K562 (cell line): ENCODE data around the gene TRIM26. TPM values are rescaled to one million over a fixed set of nuclear protein-coding genes. Genes with fewer than 3 reads are reported as not detected.
A peak's percentile ranks its signal among the peaks of the same experiment; 100 is the strongest.

ENCODE experiments used
- ARID1B ChIP-seq: fragments of 450-650 bp; IDR thresholded peaks from 2 replicates; pipeline ENCODE4 v1.6.1; 2016; ENCODE audit warnings: antibody characterized with exemption, mild to moderate bottlenecking, inconsistent platforms
- BHLHE40 ChIP-seq: IDR thresholded peaks from 2 replicates; pipeline ENCODE4 v1.6.1; 2011; ENCODE audit warnings: low read length, improper control_type of control experiment
- CHD7 ChIP-seq: fragments of 200-600 bp; sonication (generic); IDR thresholded peaks from one replicate; pipeline ENCODE4 v1.6.1; 2012; ENCODE audit warnings: mild to moderate bottlenecking, low read depth, low read length, inconsistent platforms
- KDM2B ChIP-seq: fragments of 250-450 bp; sonication (Bioruptor Pico); IDR thresholded peaks from 2 replicates; pipeline ENCODE4 v1.8.0; 2021; ENCODE audit warnings: mild to moderate bottlenecking, moderate library complexity
- PKNOX1 ChIP-seq: fragments of 450-650 bp; IDR thresholded peaks from 2 replicates; pipeline ENCODE4 v1.6.1; 2016
- ZFP36 ChIP-seq: fragments of 150-350 bp; IDR thresholded peaks from 2 replicates; pipeline ENCODE4 v1.6.1; 2018; ENCODE audit warnings: low read length, low read depth; ENCODE audit not compliant: partially characterized antibody
- ZNF449 ChIP-seq: fragments of 250-450 bp; sonication (Bioruptor Pico); IDR thresholded peaks from 2 replicates; pipeline ENCODE4 v1.8.0; 2022; ENCODE audit warnings: moderate library complexity, mild to moderate bottlenecking, inconsistent platforms
- ZNF512 ChIP-seq: IDR thresholded peaks from 2 replicates; pipeline ENCODE4 v1.6.1; 2016; ENCODE audit warnings: missing genetic modification characterization, missing compliant biosample characterization
- ZNF639 ChIP-seq, 2 experiments: fragments of 200-800 bp in 1 of 2; sonication (Bioruptor generic) in 1 of 2; sonication (generic) in 1 of 2; formaldehyde crosslinking in 1 of 2; IDR thresholded peaks in 1 of 2; conservative IDR thresholded peaks in 1 of 2; 2 replicates each; pipeline versions ENCODE4 v1.5.0 to v1.6.1; 2016 to 2020; ENCODE audit warnings: missing compliant biosample characterization in 1 of 2, missing genetic modification characterization in 1 of 2, missing genetic modification reagents in 1 of 2
- polyA plus RNA-seq, 8 experiments: library from polyadenylated mRNA; depleted of rRNA in 4 of 8; stranded (reverse) in 5 of 8; unstranded in 3 of 8; fragments of >200 nt; fragmentation: Nextera tagmentation in 2 of 8; fragmentation: Illumina TruSeq in 1 of 8; extraction: Ambion mirVana in 2 of 8; extraction: Trizol in 1 of 8; gene quantifications; 2 replicates each; pipeline versions ENCODE4 v1.2.1 to v1.2.3, GENCODE V29; 2011 to 2014; ENCODE audit warnings: inconsistent platforms in 1 of 8, missing spikeins in 1 of 8
- total RNA-seq, 7 experiments: library from RNA; depleted of rRNA in 6 of 7; stranded (reverse); fragments of >200 nt in 6 of 7; fragmentation: Illumina TruSeq in 2 of 7; extraction: Trizol in 2 of 7; gene quantifications; 2 replicates each; pipeline versions ENCODE4 v1.2.1 to v1.2.3, GENCODE V29; 2011 to 2021; ENCODE audit warnings: low replicate concordance in 1 of 7

Gene TRIM26
- total and polyA plus RNA-seq, 9 of the 15 experiments (the other 6 are each of a cell fraction or from before 2014, with no cell fraction given), result 0.80 to 5.0 (median 2.8) TPM

GRCh38 chr6:30151580-30151979 is 61.6 kb downstream of the TRIM26 start (continued):
- TF ChIP-seq CHD7 (no peak), ZNF639 (CRISPR knock-in tag; conservative IDR thresholded peaks at IDR 0.05 in 1 of 2, IDR thresholded peaks at IDR 0.05 in 1 of 2) (no peak), ZNF449 (no peak), ARID1B (peak; percentile 41), BHLHE40 (no peak), PKNOX1 (no peak), KDM2B (CRISPR knock-in tag) (no peak), ZNF512 (tag) (no peak), ZFP36 (no peak)
